WTC11 (cell line): ENCODE data around the gene MAGI2.

ENCODE experiments used
- CREB1 ChIP-seq: sonication (generic); formaldehyde crosslinking; IDR thresholded peaks from 2 replicates; pipeline ENCODE4 v1.8.0; 2023; ENCODE audit warnings: mild to moderate bottlenecking, missing genetic modification reagents
- GRHL2 ChIP-seq: fragments of 250-450 bp; sonication (Bioruptor Pico); IDR thresholded peaks from 2 replicates; pipeline ENCODE4 v1.8.0; 2022; ENCODE audit warnings: mild to moderate bottlenecking, moderate library complexity; ENCODE audit not compliant: insufficient replicate concordance, severe bottlenecking
- SMAD4 ChIP-seq: sonication (generic); formaldehyde crosslinking; IDR thresholded peaks from 2 replicates; pipeline ENCODE4 v1.8.0; 2022; ENCODE audit warnings: mild to moderate bottlenecking, missing genetic modification reagents
- ZNF121 ChIP-seq: sonication (generic); formaldehyde crosslinking; IDR thresholded peaks from 2 replicates; pipeline ENCODE4 v1.8.0; 2023; ENCODE audit warnings: missing genetic modification reagents
- ZNF423 ChIP-seq: fragments of 250-450 bp; sonication (Bioruptor Pico); IDR thresholded peaks from 2 replicates; pipeline ENCODE4 v2.1.2; 2022; ENCODE audit warnings: mild to moderate bottlenecking, moderate library complexity
- TF ChIP-seq, protein P1 (sequence below): fragments of 200-600 bp; IDR thresholded peaks from 2 replicates; pipeline ENCODE4 v1.8.0; 2022; ENCODE audit warnings: antibody characterized with exemption
- TF ChIP-seq, protein P2 (sequence below): sonication (generic); formaldehyde crosslinking; IDR thresholded peaks from 2 replicates; pipeline ENCODE4 v1.8.1; 2023; ENCODE audit warnings: mild to moderate bottlenecking, missing genetic modification reagents, moderate library complexity

GRCh38 chr7:79142706-79143105 is 310.8 kb downstream of the MAGI2 start:
- TF ChIP-seq CREB1 (no peak), ZNF121 (CRISPR knock-in tag) (no peak), GRHL2 (CRISPR knock-in tag) (no peak), SMAD4 (CRISPR knock-in tag) (no peak), ZNF423 (CRISPR knock-in tag) (no peak)
- TF ChIP-seq, protein P1, sequence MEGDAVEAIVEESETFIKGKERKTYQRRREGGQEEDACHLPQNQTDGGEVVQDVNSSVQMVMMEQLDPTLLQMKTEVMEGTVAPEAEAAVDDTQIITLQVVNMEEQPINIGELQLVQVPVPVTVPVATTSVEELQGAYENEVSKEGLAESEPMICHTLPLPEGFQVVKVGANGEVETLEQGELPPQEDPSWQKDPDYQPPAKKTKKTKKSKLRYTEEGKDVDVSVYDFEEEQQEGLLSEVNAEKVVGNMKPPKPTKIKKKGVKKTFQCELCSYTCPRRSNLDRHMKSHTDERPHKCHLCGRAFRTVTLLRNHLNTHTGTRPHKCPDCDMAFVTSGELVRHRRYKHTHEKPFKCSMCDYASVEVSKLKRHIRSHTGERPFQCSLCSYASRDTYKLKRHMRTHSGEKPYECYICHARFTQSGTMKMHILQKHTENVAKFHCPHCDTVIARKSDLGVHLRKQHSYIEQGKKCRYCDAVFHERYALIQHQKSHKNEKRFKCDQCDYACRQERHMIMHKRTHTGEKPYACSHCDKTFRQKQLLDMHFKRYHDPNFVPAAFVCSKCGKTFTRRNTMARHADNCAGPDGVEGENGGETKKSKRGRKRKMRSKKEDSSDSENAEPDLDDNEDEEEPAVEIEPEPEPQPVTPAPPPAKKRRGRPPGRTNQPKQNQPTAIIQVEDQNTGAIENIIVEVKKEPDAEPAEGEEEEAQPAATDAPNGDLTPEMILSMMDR, result no peak
- TF ChIP-seq, protein P2, sequence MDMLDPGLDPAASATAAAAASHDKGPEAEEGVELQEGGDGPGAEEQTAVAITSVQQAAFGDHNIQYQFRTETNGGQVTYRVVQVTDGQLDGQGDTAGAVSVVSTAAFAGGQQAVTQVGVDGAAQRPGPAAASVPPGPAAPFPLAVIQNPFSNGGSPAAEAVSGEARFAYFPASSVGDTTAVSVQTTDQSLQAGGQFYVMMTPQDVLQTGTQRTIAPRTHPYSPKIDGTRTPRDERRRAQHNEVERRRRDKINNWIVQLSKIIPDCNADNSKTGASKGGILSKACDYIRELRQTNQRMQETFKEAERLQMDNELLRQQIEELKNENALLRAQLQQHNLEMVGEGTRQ (CRISPR knock-in tag), result no peak
